NCI-H2196 (cell line): ENCODE data around the gene ETV1.

Experiments
- DNase-seq: peaks from one replicate; lab custom pipeline; 2025; ENCODE audit not compliant: unreplicated experiment; lab: John Stamatoyannopoulos, UW

The ETV1 gene

GRCh38 chr7:13987395-13987794, 2.1 kb downstream of the ETV1 start:
- DNase-seq = no peak

DNA sequence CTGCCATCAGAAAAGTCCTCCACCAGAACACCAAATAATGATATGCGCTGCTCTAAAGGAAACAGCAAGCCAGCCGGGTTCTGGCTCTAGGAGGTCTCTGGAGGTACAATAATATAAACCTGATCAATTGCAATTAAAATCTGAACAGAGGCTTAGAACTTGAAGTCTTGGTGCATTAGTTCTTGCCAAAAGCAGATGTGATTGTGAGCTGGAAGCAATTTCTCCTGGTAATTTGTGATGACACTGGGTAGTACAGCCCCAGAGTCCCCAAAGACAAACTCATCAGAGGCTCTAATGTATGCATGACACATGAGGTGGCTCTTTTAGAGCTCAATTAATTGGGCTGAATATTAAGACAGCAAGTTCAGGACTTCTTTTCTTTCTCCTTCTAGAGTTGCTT, 3.3 kb downstream of the ETV1 start:
- DNase-seq = no peak

DNA sequence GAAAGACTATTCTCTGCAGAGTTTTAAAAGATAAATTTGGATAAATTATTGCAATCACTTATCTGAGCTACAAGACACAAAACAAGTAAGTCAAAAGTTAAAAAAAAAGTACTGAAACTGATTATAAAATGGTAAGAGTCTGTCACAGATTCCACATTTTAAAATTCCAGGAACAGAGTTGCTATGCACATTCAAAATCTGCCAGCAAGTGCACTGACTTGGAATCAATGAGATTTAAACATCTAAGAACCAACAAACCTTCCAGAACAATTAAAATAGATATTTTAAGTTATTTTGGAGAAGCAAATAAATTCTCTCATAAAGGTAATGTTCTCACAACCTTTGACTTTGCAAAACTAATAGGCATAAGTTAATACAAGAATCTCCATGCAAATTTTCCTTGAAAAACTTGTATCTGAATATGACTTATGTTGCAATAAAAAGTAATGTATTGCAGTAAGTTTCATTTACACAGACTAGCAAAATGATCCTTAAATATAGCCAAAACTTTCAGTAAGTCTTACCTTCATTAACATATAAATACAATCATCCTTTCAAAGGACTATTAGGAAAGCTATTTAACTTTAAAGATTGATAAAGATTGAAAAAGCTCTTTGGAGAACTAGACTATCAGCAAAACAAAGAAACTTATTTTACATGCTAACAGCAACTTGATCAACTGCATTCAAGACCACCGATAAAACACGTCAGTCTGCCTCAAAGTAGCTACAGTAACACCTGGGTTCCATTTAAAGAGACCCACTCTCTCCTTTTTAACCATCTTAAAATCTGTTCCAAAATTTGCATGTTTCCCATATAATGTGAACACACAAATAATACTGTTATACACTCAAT, 4.4 kb downstream of the ETV1 start:
- DNase-seq = no peak

GRCh38 chr7:13984061-13984460, 5.4 kb downstream of the ETV1 start:
- DNase-seq = no peak

DNA sequence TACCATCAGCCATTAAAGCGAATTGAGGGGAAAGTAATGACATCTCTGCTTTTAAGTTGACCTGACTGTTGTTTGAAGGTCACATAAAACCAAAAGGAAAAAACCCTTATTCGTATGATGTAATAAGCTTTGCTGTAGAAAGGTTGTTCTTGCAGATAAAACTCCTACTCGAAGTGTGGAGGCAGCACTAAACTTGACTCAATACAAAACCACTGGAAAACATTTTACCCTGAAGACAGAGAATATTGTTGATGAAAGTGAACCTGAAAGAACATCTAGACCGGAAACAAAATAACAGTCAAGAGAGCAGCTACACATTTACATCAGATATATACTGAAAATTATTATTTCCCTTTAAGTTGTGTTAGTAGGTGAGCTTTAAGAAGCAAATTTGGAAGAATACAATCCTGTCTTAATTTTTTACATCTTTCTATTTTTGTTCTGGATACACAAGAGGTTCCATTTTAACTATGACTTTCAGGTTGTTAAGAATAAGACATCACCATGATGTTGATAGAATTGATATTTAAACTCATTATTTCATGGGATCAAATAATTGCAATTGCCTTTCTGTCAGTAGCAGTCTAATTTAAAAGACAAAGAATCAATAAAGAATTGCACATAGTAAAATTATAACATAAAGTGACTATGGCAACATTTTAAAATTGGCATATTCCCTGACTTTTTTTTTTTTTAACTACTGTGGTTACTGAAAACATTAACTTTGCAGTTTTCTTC, 6.4 kb downstream of the ETV1 start:
- no peak for DNase-seq

DNA sequence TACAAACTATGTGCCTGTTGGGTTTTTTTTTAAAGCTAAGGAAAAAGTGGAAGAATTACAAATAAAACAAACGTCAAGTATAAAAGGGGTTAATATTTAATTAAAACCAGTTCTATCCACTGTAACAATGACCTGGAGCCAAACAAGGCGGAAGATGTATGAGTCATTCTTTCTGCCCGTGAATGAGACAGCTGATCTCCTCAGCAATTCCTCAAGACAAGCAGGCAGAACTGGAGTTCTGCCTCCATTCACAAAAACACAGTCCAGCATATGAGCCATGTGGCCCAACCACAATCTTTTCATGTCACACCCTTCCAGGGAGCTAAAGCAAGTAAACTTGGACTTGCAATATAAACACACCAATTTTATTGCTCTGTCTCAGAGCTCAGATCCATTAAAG, 8.4 kb downstream of the ETV1 start:
- DNase-seq = peak; percentile 14

- no peak for DNase-seq
Observed at GRCh38 chr7:13980474-13980873, 9.0 kb downstream of the ETV1 start.

- no peak for DNase-seq
Observed at GRCh38 chr7:13979671-13980435, 9.6 kb downstream of the ETV1 start.

GRCh38 chr7:13976594-13976993, 12.9 kb downstream of the ETV1 start:
- no peak for DNase-seq

GRCh38 chr7:13965077-13965476, 24.4 kb downstream of the ETV1 start:
- no peak for DNase-seq

DNA sequence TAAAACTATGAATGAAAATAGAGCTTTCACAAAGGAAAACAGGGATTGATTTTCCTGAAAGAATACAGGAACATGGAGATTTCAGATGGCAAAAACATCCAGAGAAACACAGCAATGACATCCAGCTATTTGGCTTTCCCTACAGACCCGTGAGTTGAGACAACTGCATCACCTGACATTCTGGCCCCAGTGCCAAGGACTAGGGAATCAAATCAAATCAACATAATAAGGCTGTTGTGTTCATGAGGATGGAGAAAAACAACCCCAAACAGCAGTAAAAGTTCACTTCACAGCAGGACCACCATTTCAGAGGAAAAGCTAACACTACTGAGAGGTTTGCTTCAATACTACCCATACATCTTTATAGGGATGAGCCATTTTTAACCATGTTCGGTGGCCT, 25.5 kb downstream of the ETV1 start:
- no peak for DNase-seq

DNA sequence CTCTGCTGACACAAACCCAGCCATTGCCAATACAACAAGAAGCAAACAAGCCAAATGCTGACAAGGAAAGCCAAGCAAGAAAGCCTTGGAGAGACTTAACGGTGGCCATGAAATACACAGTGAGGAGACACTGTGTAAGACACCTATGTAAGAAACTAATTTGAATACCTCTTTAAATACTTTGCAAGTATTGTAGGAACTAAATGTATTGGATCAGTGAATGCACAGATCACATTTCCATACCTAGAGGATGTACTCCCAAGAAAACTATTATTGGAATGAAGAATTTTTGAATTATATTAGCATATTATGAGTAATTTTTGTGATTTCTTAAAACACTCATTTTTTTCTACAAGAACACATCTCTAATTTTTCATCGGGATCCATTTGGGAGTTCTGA, 34.0 kb downstream of the ETV1 start:
- no peak for DNase-seq

DNA sequence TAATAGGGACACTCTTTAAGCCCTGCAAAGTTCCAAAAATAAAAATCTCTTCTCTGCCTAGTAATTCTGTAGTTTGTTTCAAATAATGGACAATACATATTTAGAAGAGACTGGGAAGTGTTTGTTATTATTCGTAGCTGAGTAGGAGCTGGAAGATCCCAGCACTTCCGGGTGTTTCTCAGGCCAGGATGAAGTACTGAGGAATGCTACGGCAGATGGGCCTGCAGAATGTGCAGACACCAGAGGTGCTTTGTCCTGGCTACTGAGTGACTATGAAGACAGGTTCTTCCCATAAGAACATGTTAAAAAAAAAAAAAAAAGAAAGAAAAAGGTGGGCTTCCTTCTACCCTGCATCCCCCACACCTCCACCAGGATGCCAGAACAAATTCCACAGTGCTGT, 36.1 kb downstream of the ETV1 start:
- no peak for DNase-seq

DNA sequence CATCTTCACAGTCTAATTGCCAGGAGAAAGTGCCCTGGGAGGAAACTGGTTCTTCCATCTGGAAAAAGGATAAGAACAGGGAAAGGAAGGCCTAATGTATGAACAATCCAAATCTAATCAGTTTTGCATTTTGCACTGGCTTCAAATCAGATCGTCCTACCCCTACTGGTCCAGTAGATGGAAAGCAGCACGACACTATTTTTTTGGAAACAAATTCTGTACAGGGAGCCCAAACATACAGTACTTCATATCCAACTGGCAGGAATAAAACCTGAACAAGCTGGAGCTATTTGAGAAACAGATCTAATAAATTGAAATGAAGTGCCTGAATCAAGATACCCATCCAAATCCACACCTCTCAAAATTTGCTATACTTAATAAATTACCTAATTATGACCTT, 36.5 kb downstream of the ETV1 start:
- DNase-seq = no peak

DNA sequence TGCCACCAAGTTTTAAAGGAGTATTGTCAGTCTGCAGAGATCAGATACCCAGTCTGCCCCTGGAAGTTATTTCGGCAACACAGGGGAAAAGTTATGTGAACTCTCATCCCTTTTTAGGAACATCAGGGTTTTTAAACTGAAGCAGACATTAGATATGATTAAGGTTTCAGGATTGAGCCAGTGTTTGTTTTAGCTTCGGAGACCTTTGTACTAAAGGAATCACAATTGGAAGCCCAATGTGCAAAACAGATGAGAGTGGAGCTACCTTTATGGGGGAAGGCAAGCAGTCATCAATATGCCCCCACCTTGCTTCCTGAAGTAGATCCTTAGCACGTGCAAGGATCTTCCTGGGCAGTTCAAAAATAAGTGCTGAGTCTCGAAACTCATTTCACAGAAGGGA, 39.5 kb downstream of the ETV1 start:
- DNase-seq = no peak

DNA sequence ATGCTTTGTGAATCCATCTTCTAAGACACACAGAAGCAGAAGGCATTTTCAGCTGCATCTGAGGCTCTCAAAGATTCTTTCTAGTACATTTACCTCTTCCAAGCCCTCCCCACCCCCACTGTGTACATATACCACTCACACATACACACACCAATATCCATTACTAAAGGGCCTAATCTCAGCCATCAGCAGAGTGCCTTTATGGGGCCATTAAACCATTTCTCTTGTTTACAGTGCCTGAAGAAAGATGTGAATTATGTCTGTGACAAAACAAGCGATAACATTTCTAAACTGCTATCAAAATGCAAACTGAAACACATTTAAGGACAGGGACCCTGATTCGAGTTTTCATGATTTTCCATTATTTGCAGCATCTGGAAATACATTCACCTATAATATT, 40.0 kb downstream of the ETV1 start:
- no peak for DNase-seq

GRCh38 chr7:13948019-13948801, 41.3 kb downstream of the ETV1 start:
- DNase-seq = no peak

GRCh38 chr7:13947535-13947934, 41.9 kb downstream of the ETV1 start:
- DNase-seq = no peak

DNA sequence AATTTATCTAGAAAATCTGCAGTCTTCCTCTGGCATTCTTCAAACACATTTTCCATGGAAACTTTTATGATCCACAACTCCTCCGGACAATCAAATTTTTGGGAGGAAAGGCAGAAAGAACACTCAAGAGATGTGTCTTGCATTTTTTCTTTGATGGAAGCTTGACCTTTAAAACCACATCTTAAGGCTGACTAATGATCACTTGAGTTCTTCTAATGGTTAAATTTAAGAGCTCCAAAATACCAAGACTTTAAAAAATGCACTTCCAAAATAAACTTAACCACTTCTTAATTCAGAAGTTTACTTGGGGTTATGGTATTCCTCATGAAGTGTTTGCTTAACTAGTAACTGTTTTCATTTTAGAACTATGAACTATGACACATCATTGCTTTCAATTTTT, 43.3 kb downstream of the ETV1 start:
- no peak for DNase-seq

- no peak for DNase-seq
Observed at GRCh38 chr7:13945670-13946069, 43.8 kb downstream of the ETV1 start.

GRCh38 chr7:13933536-13933935, 55.9 kb downstream of the ETV1 start:
- no peak for DNase-seq
